PC-3 (cell line): Measurements from ENCODE around the gene SRRM2.

ENCODE experiments used
- CTCF ChIP-seq: fragments of 300-600 bp; sonication (generic); conservative IDR thresholded peaks from 2 replicates; pipeline ENCODE4 v1.5.1; 2017; ENCODE audit warnings: antibody characterized with exemption, low read depth, mild to moderate bottlenecking, low read length
- EZH2phosphoT487 ChIP-seq: fragments of 300-600 bp; sonication (generic); IDR thresholded peaks from 2 replicates; pipeline ENCODE4 v1.6.1; 2018; ENCODE audit warnings: mild to moderate bottlenecking, antibody characterized with exemption, low read length, borderline replicate concordance

GRCh38 chr16:2715519-2715918 lies 36.9 kb upstream of the SRRM2 start:
- TF ChIP-seq CTCF (no peak), EZH2phosphoT487 (no peak)
